ENCODE data around the gene TCF20.

DNA sequence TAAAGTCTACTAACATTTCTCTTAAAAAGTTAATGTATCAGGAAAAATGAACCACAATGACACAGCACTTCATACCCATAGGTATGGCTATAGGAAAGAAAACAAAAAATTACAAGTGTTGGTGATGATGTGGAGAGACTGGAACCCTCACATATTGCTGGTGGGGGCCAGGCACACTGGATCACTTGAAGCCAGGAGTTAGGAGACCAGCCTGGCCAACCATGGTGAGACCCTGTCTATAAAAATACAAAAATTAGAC, 26.7 kb downstream of the TCF20 start:
- no peak for TF ChIP-seq EZH2 (IDR thresholded peaks at IDR 0.05; ENCODE audit: insufficient read depth, poor library complexity, severe bottlenecking)
- no peak for TF ChIP-seq EZH2phosphoT487 (IDR thresholded peaks at IDR 0.05; ENCODE audit: insufficient read depth, low read depth)
